Measurements from ENCODE around the gene ACD. TPM values are rescaled to one million over a fixed set of nuclear protein-coding genes. Genes with fewer than 3 reads are reported as not detected.

Gene ACD
- total and polyA plus RNA-seq, 2 donors from 2014 or later: 15.2 to 20.0 TPM

- no peak overlapping the region for H3K9ac ChIP-seq (ENCODE audit: low read length in 3 of 3)
These were observed 10.5 kb downstream of the ACD start for GRCh38 chr16:67649494-67649931.

GRCh38 chr16:67648764-67649407, 11.2 kb downstream of the ACD start:
- intact Hi-C loops (cut with DNase I): no loop called here
- Histone ChIP-seq H3K9me3 (ENCODE audit: control insufficient read depth in 2 of 3, insufficient read depth in 1 of 3, low read length in 3 of 3) (no peaks in the 10 kb centered on the region), H3K36me3 (ENCODE audit: control insufficient read depth in 2 of 3, insufficient read depth in 3 of 3, low read length in 3 of 3) (no peaks in the 10 kb centered on the region), H3K4me1 (ENCODE audit: control insufficient read depth in 2 of 3, insufficient read depth in 2 of 3, low read depth in 1 of 3, low read length in 3 of 3) (peaks cover 0 to 7% (median 4%) of the 10 kb centered on the region in 3 donors), H3K27ac (ENCODE audit: low read depth in 2 of 2, low read length in 2 of 2) (no peak overlapping the region), H3K27me3 (ENCODE audit: control insufficient read depth, insufficient read depth, low read length) (peaks cover 22% of the 10 kb centered on the region), H3K9ac (ENCODE audit: low read length in 3 of 3) (no peak overlapping the region), H3K4me3 (ENCODE audit: low read length in 3 of 3) (no peak overlapping the region)
- TF ChIP-seq CTCF (IDR thresholded peaks at IDR 0.05; ENCODE audit: borderline replicate concordance, extremely low read depth, insufficient read depth): no peak
- DNase-seq (peak in 1 of 5 donors; percentile 67), FAIRE-seq (no peak)

More at GRCh38 chr16:67649494-67649931, 10.5 kb downstream of the ACD start:
- Histone ChIP-seq H3K4me3 (ENCODE audit: low read length in 3 of 3) (no peak overlapping the region), H3K27ac (ENCODE audit: low read depth in 2 of 2, low read length in 2 of 2) (no peak overlapping the region), H3K27me3 (ENCODE audit: control insufficient read depth, insufficient read depth, low read length) (peaks cover 22% of the 10 kb centered on the region), H3K9me3 (ENCODE audit: control insufficient read depth in 2 of 3, insufficient read depth in 1 of 3, low read length in 3 of 3) (no peaks in the 10 kb centered on the region), H3K4me1 (ENCODE audit: control insufficient read depth in 2 of 3, insufficient read depth in 2 of 3, low read depth in 1 of 3, low read length in 3 of 3) (peaks cover 0 to 7% (median 4%) of the 10 kb centered on the region in 3 donors), H3K36me3 (ENCODE audit: control insufficient read depth in 2 of 3, insufficient read depth in 3 of 3, low read length in 3 of 3) (no peaks in the 10 kb centered on the region)
- peak in 3 of 5 donors; percentile 40 to 78 (median 65) for DNase-seq
- FAIRE-seq: no peak
- intact Hi-C loops (cut with DNase I): no loop called here
- TF ChIP-seq CTCF (IDR thresholded peaks at IDR 0.05; ENCODE audit: borderline replicate concordance, extremely low read depth, insufficient read depth): no peak

GRCh38 chr16:67648088-67648763, 11.8 kb downstream of the ACD start:
- H3K4me3 ChIP-seq (ENCODE audit: low read length in 3 of 3): no peak overlapping the region
- H3K9me3 ChIP-seq (ENCODE audit: control insufficient read depth in 2 of 3, insufficient read depth in 1 of 3, low read length in 3 of 3): no peaks in the 10 kb centered on the region
- no peak overlapping the region for H3K27ac ChIP-seq (ENCODE audit: low read depth in 2 of 2, low read length in 2 of 2)
- no peak for FAIRE-seq
- H3K27me3 ChIP-seq (ENCODE audit: control insufficient read depth, insufficient read depth, low read length): peaks cover 22% of the 10 kb centered on the region
- DNase-seq: peak in 1 of 5 donors; percentile 55
- no peaks in the 10 kb centered on the region for H3K36me3 ChIP-seq (ENCODE audit: control insufficient read depth in 2 of 3, insufficient read depth in 3 of 3, low read length in 3 of 3)
- no peak overlapping the region for H3K9ac ChIP-seq (ENCODE audit: low read length in 3 of 3)
- intact Hi-C loops (cut with DNase I): no loop called here
- peaks cover 0 to 4% (median 4%) of the 10 kb centered on the region in 3 donors for H3K4me1 ChIP-seq (ENCODE audit: control insufficient read depth in 2 of 3, insufficient read depth in 2 of 3, low read depth in 1 of 3, low read length in 3 of 3)
- no peak for TF ChIP-seq CTCF (IDR thresholded peaks at IDR 0.05; ENCODE audit: borderline replicate concordance, extremely low read depth, insufficient read depth)

Data from kidney (tissue), 14 donors.